Tongue (tissue), 2 donors: ENCODE data around the gene DHX36. TPM values are rescaled to one million over a fixed set of nuclear protein-coding genes. Genes with fewer than 3 reads are reported as not detected.

ENCODE experiments used
- small RNA-seq: library from RNA; depleted of rRNA; stranded (forward); fragments of <200 nt; gene quantifications from one replicate; pipeline ENCODE3, GENCODE V24; 2014; ENCODE audit warnings: low replicate concordance
- total RNA-seq: library from RNA; depleted of rRNA; stranded (reverse); fragments of >200 nt; gene quantifications from one replicate; pipeline ENCODE4 v1.2.3, GENCODE V29; 2014

Gene DHX36
- total RNA-seq, 1 donor from 2014 or later: 97.1 TPM

Small RNAs within 50 kb of the gene (small RNA-seq; reads per million reads assigned to genes)
- not detected for gene RF01210

Other genes with a start within 250 kb of the DHX36 start
- gene ARHGEF26, start 203.1 kb downstream of the DHX36 start, total RNA-seq: 18.4 TPM
- gene GPR149, start 105.7 kb upstream of the DHX36 start, total RNA-seq: 0.41 TPM